Hepatocyte (in vitro differentiated cells): ENCODE results near the gene SPTBN5. TPM values are rescaled to one million over a fixed set of nuclear protein-coding genes. Genes with fewer than 3 reads are reported as not detected.

Source experiments
- DNase-seq: peaks from one replicate; pipeline ENCODE4 v3.0.0-alpha.2; 2016; ENCODE audit warnings: low spot score
- H2AFZ ChIP-seq: fragments of 200-600 bp; sonication (generic); 2 replicates; pipeline ENCODE4 v1.6.0; 2016; ENCODE audit warnings: antibody characterized with exemption, mild to moderate bottlenecking
- H3K27ac ChIP-seq: fragments of 200-600 bp; sonication (generic); 2 replicates; pipeline ENCODE4 v1.5.1; 2016; ENCODE audit warnings: mild to moderate bottlenecking
- H3K27me3 ChIP-seq: fragments of 200-600 bp; sonication (generic); 2 replicates; pipeline ENCODE4 v1.6.1; 2016
- H3K36me3 ChIP-seq: fragments of 200-600 bp; sonication (generic); replicated peaks from 2 replicates; pipeline ENCODE4 v1.5.1; 2016; ENCODE audit warnings: low read depth; ENCODE audit not compliant: insufficient read depth
- H3K4me1 ChIP-seq: fragments of 200-600 bp; sonication (generic); 2 replicates; pipeline ENCODE4 v1.5.1; 2016; ENCODE audit warnings: mild to moderate bottlenecking, moderate library complexity; ENCODE audit not compliant: insufficient read depth
- H3K4me2 ChIP-seq: fragments of 200-600 bp; sonication (generic); 2 replicates; pipeline ENCODE4 v1.6.0; 2016
- H3K4me3 ChIP-seq: fragments of 200-600 bp; sonication (generic); 2 replicates; pipeline ENCODE4 v1.5.1; 2016; ENCODE audit warnings: mild to moderate bottlenecking
- H3K79me2 ChIP-seq: fragments of 200-600 bp; sonication (generic); 2 replicates; pipeline ENCODE4 v1.6.0; 2017; ENCODE audit warnings: mild to moderate bottlenecking
- H3K9me2 ChIP-seq: fragments of 200-600 bp; sonication (generic); replicated peaks from 2 replicates; pipeline ENCODE4 v1.6.0; 2017; ENCODE audit warnings: mild to moderate bottlenecking; ENCODE audit not compliant: insufficient read depth
- H3K9me3 ChIP-seq: fragments of 200-600 bp; sonication (generic); 2 replicates; pipeline ENCODE4 v1.5.1; 2016; ENCODE audit warnings: low read depth, mild to moderate bottlenecking
- H4K20me1 ChIP-seq: fragments of 200-600 bp; sonication (generic); 2 replicates; pipeline ENCODE4 v1.6.0; 2016; ENCODE audit warnings: mild to moderate bottlenecking; ENCODE audit not compliant: insufficient read depth, poor library complexity, severe bottlenecking
- EZH2 ChIP-seq: fragments of 200-600 bp; sonication (generic); IDR thresholded peaks from 2 replicates; pipeline ENCODE4 v1.6.1; 2016; ENCODE audit warnings: antibody characterized with exemption, mild to moderate bottlenecking, borderline replicate concordance
- EZH2phosphoT487 ChIP-seq: fragments of 200-600 bp; sonication (generic); IDR thresholded peaks from one replicate; pipeline ENCODE4 v1.6.1; 2018; ENCODE audit warnings: antibody characterized with exemption, mild to moderate bottlenecking, low read depth, moderate library complexity; ENCODE audit not compliant: unreplicated experiment, severe bottlenecking
- WGBS: methylation state at CpG from one replicate; pipeline ENCODE4 v1.1.6; 2016; ENCODE audit warnings: low lambda C conversion rate; ENCODE audit errors: missing lambda C conversion rate; 5-methylcytosine and 5-hydroxymethylcytosine counted together
- microRNA-seq: library from miRNA; unstranded; fragments of <30 nt; microRNA quantifications from one replicate; pipeline ENCODE4, GENCODE V29; 2017
- polyA plus RNA-seq: library from polyadenylated mRNA; unstranded; fragments of >200 nt; fragmentation: Nextera tagmentation; extraction: Ambion mirVana; gene quantifications from 2 replicates; pipeline ENCODE4 v1.2.1, GENCODE V29; 2016
- small RNA-seq: library from RNA; depleted of rRNA; stranded (forward); fragments of <200 nt; gene quantifications from one replicate; pipeline ENCODE3, GENCODE V24; 2014
- total RNA-seq: library from RNA; depleted of rRNA; stranded (reverse); fragments of >200 nt; gene quantifications from 2 replicates; pipeline ENCODE4 v1.2.3, GENCODE V29; 2014
- TF ChIP-seq, protein P1 (sequence below): fragments of 200-600 bp; sonication (generic); IDR thresholded peaks from 2 replicates; pipeline ENCODE4 v1.5.1; 2016; ENCODE audit warnings: antibody characterized with exemption, mild to moderate bottlenecking; ENCODE audit not compliant: poor library complexity

SPTBN5 gene
- total and polyA plus RNA-seq, 2 experiments from 2014 or later: 1.7 to 1.9 TPM

DNA sequence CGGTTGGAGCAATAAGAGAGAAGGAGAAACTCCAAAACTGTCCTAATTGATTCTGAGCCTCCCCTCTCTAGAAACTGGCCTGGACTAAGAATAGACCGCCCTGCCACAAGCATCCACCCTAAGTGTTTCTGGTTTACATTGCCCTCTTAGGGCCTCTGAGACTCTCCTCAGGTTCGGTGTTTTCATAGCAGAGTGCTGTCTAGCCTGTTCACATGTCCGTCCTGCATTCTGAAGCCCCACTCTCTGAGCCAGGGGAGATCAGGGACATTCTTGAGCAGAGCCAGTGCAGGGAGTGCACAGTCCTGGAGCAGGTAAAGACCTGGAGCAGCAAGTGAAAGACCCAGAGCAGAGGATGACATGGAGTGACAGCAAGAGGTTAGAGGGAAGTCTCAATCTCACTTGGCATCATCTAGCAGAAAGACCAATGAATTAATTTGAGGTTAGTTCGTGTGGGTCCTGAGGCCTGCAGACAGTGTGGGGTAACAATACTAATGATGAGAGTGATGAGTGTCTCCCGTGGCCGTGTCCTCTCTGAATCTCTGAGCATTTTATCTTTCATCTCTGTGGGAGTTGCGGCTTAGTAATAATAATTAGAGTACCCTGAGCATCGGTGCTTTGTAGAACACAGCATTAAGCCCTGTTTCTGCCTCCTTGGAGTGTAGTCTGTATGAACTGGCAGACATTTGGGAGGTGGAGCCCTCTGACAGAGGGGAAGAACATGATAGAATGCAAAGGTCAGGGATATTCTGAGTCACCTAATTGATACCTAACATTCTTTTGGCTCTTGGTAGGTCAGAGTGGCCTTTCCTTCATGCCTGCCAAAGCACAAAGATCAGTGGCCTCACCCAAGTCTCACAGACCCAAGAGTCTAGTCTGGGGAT, 95.0 kb downstream of the SPTBN5 start:
- TF ChIP-seq, protein P1, sequence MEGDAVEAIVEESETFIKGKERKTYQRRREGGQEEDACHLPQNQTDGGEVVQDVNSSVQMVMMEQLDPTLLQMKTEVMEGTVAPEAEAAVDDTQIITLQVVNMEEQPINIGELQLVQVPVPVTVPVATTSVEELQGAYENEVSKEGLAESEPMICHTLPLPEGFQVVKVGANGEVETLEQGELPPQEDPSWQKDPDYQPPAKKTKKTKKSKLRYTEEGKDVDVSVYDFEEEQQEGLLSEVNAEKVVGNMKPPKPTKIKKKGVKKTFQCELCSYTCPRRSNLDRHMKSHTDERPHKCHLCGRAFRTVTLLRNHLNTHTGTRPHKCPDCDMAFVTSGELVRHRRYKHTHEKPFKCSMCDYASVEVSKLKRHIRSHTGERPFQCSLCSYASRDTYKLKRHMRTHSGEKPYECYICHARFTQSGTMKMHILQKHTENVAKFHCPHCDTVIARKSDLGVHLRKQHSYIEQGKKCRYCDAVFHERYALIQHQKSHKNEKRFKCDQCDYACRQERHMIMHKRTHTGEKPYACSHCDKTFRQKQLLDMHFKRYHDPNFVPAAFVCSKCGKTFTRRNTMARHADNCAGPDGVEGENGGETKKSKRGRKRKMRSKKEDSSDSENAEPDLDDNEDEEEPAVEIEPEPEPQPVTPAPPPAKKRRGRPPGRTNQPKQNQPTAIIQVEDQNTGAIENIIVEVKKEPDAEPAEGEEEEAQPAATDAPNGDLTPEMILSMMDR: no peak
- TF ChIP-seq EZH2phosphoT487 (no peak), EZH2 (no peak)
- Histone ChIP-seq H3K79me2 (peaks cover 69% of the 10 kb centered on the region), H3K4me1 (peaks cover 27% of the 10 kb centered on the region), H3K4me3 (no peak overlapping the region), H2AFZ (no peak overlapping the region), H3K27ac (no peak overlapping the region), H3K36me3 (no peaks in the 10 kb centered on the region), H3K9me2 (no peaks in the 10 kb centered on the region), H3K27me3 (no peaks in the 10 kb centered on the region), H4K20me1 (no peaks in the 10 kb centered on the region), H3K9me3 (no peaks in the 10 kb centered on the region), H3K4me2 (no peak overlapping the region)
- DNase-seq: no peak
- 83% methylated on average over 9 of the region's 9 CpGs for WGBS

Small RNA genes lying within 50 kb of the gene (microRNA-seq; reads per million reads assigned to microRNA genes)
- not detected for gene MIR4310

Small RNA genes lying within 50 kb of the gene (small RNA-seq; reads per million reads assigned to genes)
- gene JMJD7-PLA2G4B (not detected), gene MIR4310 (not detected), gene RNA5SP393 (not detected)

Other genes starting within 250 kb of the SPTBN5 start
- gene MGA, start 233.6 kb downstream of the SPTBN5 start, total RNA-seq: 35.0 and 39.6 TPM in 2 replicates
- gene MGA, start 233.6 kb downstream of the SPTBN5 start, polyA plus RNA-seq: 10.9 and 11.7 TPM in 2 replicates
- gene MAPKBP1, start 119.6 kb downstream of the SPTBN5 start, total RNA-seq: 19.9 and 24.5 TPM in 2 replicates
- gene MAPKBP1, start 119.6 kb downstream of the SPTBN5 start, polyA plus RNA-seq: 18.6 and 19.9 TPM in 2 replicates
- 14.1 and 14.4 TPM in 2 replicates for gene JMJD7, start 66.0 kb downstream of the SPTBN5 start, total RNA-seq
- 9.2 and 9.9 TPM in 2 replicates for gene JMJD7, start 66.0 kb downstream of the SPTBN5 start, polyA plus RNA-seq
- 2.3 and 2.7 TPM in 2 replicates for gene PLA2G4B, start 55.2 kb downstream of the SPTBN5 start, total RNA-seq
- 19.2 and 19.6 TPM in 2 replicates for gene PLA2G4B, start 55.2 kb downstream of the SPTBN5 start, polyA plus RNA-seq
- 26.4 and 27.3 TPM in 2 replicates for gene EHD4, start 78.5 kb upstream of the SPTBN5 start, total RNA-seq
- 30.9 and 34.7 TPM in 2 replicates for gene EHD4, start 78.5 kb upstream of the SPTBN5 start, polyA plus RNA-seq
- 0.07 and 0.20 TPM in 2 replicates for gene PLA2G4E, start 127.0 kb upstream of the SPTBN5 start, total RNA-seq
- gene PLA2G4E, start 127.0 kb upstream of the SPTBN5 start, polyA plus RNA-seq: 0.54 TPM in 1 of 2 replicates, not detected in the other
- gene PLA2G4D, start 200.5 kb upstream of the SPTBN5 start, total RNA-seq: 0.04 and 0.17 TPM in 2 replicates
- gene PLA2G4D, start 200.5 kb upstream of the SPTBN5 start, polyA plus RNA-seq: 0.21 TPM in 1 of 2 replicates, not detected in the other